Thoracic aorta (tissue), 2 donors: ENCODE results near the gene KPNA4. TPM values are rescaled to one million over a fixed set of nuclear protein-coding genes. Genes with fewer than 3 reads are reported as not detected.
"Not testable (repeated sequence)": the region's sequence is repeated elsewhere in the genome, so short reads cannot be mapped to it uniquely, and the experiment has no call there.

Experiments
- ATAC-seq: fragments of 150-250 bp; one replicate; pipeline ENCODE4 v1.8.0; 2017; ENCODE audit warnings: low read depth; ENCODE audit not compliant: insufficient number of reproducible peaks, low FRiP score
- DNase-seq: peaks from one replicate; pipeline ENCODE4 v3.0.0-alpha.2; 2020; ENCODE audit warnings: low spot score
- H3K27ac ChIP-seq, 2 donors: fragments of 200-600 bp; sonication (generic); 1 replicate in 1 of 2; 2 replicates in 1 of 2; pipeline ENCODE4 v1.5.1; 2016; ENCODE audit warnings: mild to moderate bottlenecking in 2 of 2, moderate library complexity in 2 of 2
- H3K27me3 ChIP-seq: fragments of 200-600 bp; sonication (generic); replicated peaks from 2 replicates; pipeline ENCODE4 v1.6.0; 2016; ENCODE audit warnings: mild to moderate bottlenecking; ENCODE audit not compliant: insufficient read depth
- H3K36me3 ChIP-seq: fragments of 200-600 bp; sonication (generic); one replicate; pipeline ENCODE4 v1.5.1; 2016
- H3K4me1 ChIP-seq, 2 donors: fragments of 200-600 bp; sonication (generic); 1 replicate in 1 of 2; 2 replicates in 1 of 2; pipeline versions ENCODE4 v1.5.1 to v1.6.0; 2016; ENCODE audit warnings: low read depth in 2 of 2, mild to moderate bottlenecking in 1 of 2; ENCODE audit not compliant: control insufficient read depth in 1 of 2
- H3K4me3 ChIP-seq: fragments of 200-600 bp; sonication (generic); 2 replicates; pipeline ENCODE4 v1.5.1; 2016; ENCODE audit warnings: mild to moderate bottlenecking
- H3K9me3 ChIP-seq: fragments of 200-600 bp; sonication (generic); 2 replicates; pipeline ENCODE4 v1.5.1; 2016
- total RNA-seq, 2 donors: library from RNA; depleted of rRNA; stranded (reverse); fragments of >200 nt; gene quantifications; one replicate each; pipeline versions ENCODE4 v1.1.0 to v1.2.3, GENCODE V29; 2016
- TF ChIP-seq, protein P1 (sequence below): fragments of 200-600 bp; sonication (generic); IDR thresholded peaks from one replicate; pipeline ENCODE4 v1.5.1; 2019; ENCODE audit warnings: antibody characterized with exemption

The KPNA4 gene
- total RNA-seq, 2 donors from 2014 or later = 24.2 to 58.1 TPM

DNA sequence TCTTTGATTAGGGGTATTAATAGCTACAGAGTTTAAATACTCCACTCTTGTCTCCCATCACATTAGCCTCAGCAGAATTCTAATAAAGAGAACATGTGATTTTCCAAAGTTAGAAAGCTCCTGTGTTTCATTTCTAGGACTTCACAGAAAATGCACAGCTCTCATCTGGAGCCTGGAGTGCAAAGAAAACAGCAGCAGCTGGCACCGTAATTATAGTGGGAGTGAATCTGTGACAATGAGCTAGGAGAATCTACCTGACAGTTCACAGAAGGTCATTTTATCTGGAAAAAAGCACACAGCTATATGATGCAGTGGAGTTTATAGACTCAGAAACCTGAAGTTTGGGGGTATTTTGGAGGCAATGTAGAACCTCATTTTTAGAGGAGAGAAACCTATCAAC, 110.4 kb downstream of the KPNA4 start:
- no peaks in the 10 kb centered on the region for H3K9me3 ChIP-seq
- TF ChIP-seq, protein P1, sequence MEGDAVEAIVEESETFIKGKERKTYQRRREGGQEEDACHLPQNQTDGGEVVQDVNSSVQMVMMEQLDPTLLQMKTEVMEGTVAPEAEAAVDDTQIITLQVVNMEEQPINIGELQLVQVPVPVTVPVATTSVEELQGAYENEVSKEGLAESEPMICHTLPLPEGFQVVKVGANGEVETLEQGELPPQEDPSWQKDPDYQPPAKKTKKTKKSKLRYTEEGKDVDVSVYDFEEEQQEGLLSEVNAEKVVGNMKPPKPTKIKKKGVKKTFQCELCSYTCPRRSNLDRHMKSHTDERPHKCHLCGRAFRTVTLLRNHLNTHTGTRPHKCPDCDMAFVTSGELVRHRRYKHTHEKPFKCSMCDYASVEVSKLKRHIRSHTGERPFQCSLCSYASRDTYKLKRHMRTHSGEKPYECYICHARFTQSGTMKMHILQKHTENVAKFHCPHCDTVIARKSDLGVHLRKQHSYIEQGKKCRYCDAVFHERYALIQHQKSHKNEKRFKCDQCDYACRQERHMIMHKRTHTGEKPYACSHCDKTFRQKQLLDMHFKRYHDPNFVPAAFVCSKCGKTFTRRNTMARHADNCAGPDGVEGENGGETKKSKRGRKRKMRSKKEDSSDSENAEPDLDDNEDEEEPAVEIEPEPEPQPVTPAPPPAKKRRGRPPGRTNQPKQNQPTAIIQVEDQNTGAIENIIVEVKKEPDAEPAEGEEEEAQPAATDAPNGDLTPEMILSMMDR = no peak
- peaks cover 0 to 8% of the 10 kb centered on the region in 2 donors for H3K4me1 ChIP-seq
- DNase-seq = no peak
- no peak overlapping the region for H3K4me3 ChIP-seq
- H3K27me3 ChIP-seq = no peaks in the 10 kb centered on the region
- no peak for ATAC-seq
- no peak overlapping the region for H3K27ac ChIP-seq
- no peaks in the 10 kb centered on the region for H3K36me3 ChIP-seq

DNA sequence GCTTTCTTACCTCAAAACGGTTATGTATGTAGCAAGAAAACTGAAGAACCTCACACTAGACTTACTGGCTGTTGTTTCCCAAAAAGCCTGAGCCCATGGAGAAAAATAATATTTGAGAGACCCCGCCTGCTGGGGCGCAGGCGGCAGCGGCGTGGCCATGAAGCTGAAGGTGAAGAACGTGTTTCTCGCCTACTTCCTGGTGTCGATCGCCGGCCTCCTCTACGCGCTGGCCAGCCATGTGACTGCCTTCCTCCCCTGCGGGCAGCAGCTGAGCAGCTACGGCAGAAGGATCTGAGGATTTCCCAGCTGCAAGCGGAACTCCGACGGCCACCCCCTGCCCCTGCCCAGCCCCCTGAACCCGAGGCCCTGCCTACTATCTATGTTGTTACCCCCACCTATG, 113.1 kb downstream of the KPNA4 start:
- H3K27ac ChIP-seq, DNase-seq, H3K36me3 ChIP-seq, H3K27me3 ChIP-seq, H3K9me3 ChIP-seq, H3K4me3 ChIP-seq, ATAC-seq: not testable (repeated sequence)
- peaks cover 0 to 24% of the 10 kb centered on the region in 2 donors for H3K4me1 ChIP-seq

- DNase-seq (no peak), ATAC-seq (no peak)
- Histone ChIP-seq H3K36me3 (no peaks in the 10 kb centered on the region), H3K27me3 (no peaks in the 10 kb centered on the region), H3K9me3 (no peaks in the 10 kb centered on the region), H3K4me3 (no peak overlapping the region), H3K4me1 (peaks cover 0 to 26% of the 10 kb centered on the region in 2 donors), H3K27ac (no peak overlapping the region)
- TF ChIP-seq, protein P1 = no peak
Observed at GRCh38 chr3:160451602-160452001, 113.8 kb downstream of the KPNA4 start.

DNA sequence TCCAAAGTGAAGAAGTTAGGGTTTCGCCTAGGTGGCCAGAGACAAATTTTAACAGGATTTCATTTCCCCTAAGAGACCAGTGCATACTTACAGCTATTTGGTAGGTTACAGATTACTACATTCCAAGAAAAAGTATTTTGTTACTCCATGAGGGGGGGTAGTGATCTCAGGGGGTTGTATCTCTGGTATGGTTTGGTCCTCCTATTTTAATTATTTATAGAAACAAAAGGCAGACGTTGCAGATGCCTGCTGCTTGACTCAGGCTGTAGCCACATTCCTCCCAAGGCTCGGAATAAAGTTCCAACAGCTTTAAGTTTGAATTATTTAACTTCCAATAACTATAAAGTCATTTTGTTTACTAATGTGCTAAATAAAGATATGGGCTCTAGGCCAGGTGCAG, 114.5 kb downstream of the KPNA4 start:
- Histone ChIP-seq H3K9me3 (no peaks in the 10 kb centered on the region), H3K4me3 (no peak overlapping the region), H3K27me3 (no peaks in the 10 kb centered on the region), H3K4me1 (peaks cover 0 to 26% of the 10 kb centered on the region in 2 donors), H3K27ac (no peak overlapping the region), H3K36me3 (no peaks in the 10 kb centered on the region)
- TF ChIP-seq, protein P1 = no peak
- ATAC-seq (no peak), DNase-seq (no peak)

- DNase-seq = peak; percentile 64
- Histone ChIP-seq H3K27me3 (no peaks in the 10 kb centered on the region), H3K4me3 (peak within 1 kb of the TSS; percentile 77), H3K9me3 (no peaks in the 10 kb centered on the region), H3K4me1 (peaks cover 0 to 26% of the 10 kb centered on the region in 2 donors), H3K27ac (peak within 1 kb of the TSS; percentile 68 to 70), H3K36me3 (no peaks in the 10 kb centered on the region)
- TF ChIP-seq, protein P1 = no peak
- peak; percentile 86 for ATAC-seq
Observed at GRCh38 chr3:160449636-160450598, 115.5 kb downstream of the KPNA4 start, which contains the start of gene TRIM59. TSS of gene TRIM59 (minus strand) at chr3:160449786. CDS start at chr3:160439183, 10,603 bp downstream.
